HUDEP-2 (cell line): ENCODE results near the gene ANKRD33B.
A peak's percentile ranks its signal among the peaks of the same experiment; 100 is the strongest.
"Not testable (repeated sequence)": the region's sequence is repeated elsewhere in the genome, so short reads cannot be mapped to it uniquely, and the experiment has no call there.

Experiments used
- DNase-seq, 76 experiments: peaks; one replicate each; lab custom pipeline; 2025; ENCODE audit not compliant: unreplicated experiment in 76 of 76; lab: John Stamatoyannopoulos, UW

ANKRD33B gene

DNA sequence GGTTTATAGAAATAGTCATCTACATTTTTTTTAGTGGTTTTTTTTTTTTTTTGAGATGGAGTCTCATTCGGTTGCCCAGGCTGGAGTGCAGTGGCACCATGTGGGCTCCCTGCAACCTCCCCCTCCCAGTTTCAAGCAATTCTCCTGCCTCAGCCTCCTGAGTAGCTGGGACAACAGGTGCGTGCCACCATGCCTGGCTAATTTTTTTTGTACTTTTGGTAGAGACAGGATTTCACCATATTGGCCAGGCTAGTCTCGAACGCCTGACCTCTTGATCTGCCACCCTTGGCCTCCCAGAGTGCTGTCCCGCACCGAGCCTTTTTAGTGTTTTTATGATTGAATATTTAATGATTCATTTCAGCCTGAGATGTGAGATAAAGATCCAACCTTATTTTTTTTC lies 27.3 kb downstream of the ANKRD33B start:
- DNase-seq, result no peak

DNA sequence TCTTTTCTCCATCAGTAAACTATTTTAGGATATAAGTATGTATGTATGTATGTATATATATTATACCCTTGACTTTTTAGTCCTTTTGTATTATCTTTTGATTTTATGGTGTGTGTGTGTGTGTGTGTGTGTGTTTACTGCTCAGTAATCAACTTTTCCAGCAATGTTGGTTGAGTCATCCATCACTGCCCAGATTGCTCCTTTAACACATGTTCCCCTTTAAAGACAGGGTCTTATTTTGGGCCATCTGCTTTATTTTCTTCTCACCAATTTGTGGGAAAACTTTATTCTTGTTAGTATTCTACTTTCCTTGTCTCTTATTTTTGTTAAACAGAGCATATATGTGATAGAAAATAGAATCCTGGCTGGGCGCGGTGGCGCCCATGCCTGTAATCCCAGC lies 28.1 kb downstream of the ANKRD33B start:
- DNase-seq, result no peak

DNA sequence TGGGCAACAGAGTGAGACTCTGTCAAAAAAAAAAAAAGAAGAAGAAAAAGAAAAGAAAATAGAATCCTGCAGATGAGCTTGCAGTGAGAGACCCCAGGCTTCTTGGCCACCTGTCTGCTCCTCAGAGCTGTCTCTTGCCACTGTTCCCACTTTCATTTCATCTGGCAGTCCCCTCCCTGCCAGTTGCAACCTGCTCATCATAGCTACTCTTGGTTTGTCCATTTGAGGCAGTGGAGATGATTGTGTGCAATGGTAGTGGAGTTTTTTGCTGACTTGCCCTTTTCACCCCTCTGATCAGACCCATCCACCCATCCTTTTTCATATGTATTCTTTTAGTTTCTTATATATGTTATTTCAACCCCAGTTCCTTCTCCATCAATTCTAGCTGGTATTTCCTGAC lies 28.7 kb downstream of the ANKRD33B start:
- DNase-seq, result no peak

DNA sequence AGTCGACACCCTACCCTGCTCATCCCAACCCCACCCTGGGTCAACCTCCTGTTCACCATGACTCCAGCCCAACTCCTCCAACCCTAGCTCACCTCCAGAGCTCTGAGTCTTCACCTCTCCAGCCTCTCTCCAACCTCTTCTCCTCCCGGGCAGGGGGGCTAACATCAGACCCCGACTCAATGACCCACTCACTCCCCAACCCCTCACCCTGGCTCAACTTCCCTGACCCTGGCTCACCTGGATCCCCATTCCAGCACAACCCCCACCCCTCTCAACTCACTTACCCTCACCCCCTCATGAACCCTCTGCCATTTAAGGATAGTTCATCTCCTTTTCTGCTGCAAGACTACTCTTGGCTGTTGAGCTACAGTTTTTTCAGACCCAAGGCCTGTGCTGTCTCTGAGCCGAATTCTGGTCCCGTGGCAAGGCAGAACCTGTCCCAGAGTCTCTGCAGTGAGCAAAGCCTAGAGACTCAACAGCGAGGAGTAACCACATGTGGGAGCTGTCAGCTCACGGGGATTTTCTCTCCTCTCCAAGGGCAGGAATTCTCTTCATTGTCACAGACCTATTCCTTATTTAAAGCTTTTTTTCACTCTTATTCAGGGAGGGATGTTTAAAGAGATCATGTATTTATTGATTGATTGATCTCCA lies 29.8 kb downstream of the ANKRD33B start:
- DNase-seq, result no peak

DNA sequence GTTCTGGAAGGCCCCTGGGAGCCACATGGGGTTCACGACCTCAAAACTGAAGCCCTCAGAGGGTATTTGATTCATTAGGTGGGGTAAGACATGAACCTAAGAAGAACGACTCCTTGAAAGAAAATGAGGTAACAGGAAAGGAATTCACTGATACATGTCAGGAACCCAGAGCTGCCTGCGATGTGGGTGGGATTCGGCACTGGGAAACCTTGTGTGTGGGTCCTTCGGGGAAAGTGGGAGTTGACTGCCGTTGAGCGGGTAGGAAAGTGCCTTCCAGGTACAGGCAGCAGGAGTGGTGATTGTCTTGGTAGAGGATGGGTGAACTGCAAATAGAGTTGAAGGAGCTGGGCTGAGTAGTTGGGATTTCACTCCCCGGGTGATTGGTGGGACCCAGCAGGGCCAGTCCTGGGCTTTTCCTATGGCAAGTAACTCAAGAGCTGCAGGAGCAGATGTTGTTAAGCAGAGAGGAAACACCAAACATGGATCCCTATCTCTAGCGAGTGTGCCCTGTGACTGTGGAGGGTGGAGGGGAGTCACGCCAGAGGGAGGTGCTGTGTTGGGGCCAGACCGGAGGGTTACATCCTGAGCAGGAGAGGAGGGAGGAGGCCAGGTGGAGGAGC lies 30.8 kb downstream of the ANKRD33B start:
- no peak for DNase-seq

DNA sequence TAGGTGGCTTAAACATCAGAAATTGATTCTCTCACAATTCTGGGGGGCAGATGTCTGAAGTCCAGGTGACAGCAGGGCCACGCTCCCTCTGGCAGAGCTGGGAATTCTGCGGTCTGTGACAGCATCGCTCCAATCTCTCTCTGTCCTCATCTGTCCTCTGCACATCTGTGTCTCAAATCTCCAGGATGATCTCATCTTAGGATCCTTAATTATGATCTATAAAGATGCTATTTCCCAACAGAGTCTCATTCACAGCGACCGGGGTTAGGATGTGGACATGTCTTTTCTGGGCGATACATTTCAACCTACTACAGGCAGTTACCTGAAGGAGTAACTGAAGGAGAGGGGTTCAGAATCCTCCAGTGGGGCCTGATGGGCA lies 31.4 kb downstream of the ANKRD33B start:
- DNase-seq, result no peak

DNA sequence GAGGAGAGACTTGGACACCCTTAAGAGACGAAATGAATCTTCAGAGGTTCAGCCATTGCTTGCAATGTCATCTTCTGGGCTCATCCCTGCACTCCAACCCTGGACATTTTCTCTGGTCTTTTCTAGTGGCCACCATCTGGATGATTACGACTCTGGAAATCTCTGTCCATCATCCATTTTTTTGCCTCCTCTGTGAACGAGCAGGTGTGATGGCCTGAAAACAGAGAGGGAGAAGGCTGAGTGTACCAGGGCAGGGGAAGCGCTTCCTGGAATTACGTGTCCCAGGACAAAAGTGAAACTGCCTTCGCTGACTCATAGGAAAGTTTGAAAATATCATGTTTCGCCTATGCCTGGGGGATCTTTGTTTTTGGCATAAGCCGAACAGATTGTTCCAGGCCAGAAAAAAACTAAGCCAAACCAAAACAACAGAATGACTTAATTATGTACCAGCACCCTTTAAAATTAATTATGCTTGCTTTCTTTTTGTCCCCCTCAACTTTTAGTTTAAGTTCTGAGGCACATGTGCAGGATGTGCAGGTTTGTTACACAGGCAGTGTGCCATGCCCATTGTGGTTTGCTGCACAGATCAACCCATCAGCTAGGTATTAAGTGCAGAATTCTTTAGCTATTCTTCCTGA lies 31.9 kb downstream of the ANKRD33B start:
- DNase-seq, result no peak

DNA sequence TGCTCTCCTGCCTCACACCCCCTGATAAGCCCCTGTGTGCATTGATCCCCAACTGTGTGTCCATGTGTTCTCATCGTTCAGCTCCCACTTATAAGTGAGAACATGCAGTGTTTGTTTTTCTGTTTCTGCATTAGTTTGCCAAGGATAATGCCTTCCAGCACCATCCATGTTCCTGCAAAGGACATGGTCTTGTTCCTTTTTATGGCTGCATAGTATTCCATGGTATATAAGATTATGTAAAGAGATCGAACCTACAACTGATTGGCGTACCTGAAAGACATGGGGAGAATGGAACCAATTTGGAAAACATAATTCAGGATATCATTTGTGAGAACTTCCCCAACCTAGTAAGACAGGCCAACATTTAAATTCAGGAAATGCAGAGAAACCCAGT lies 32.4 kb downstream of the ANKRD33B start:
- no peak for DNase-seq

DNA sequence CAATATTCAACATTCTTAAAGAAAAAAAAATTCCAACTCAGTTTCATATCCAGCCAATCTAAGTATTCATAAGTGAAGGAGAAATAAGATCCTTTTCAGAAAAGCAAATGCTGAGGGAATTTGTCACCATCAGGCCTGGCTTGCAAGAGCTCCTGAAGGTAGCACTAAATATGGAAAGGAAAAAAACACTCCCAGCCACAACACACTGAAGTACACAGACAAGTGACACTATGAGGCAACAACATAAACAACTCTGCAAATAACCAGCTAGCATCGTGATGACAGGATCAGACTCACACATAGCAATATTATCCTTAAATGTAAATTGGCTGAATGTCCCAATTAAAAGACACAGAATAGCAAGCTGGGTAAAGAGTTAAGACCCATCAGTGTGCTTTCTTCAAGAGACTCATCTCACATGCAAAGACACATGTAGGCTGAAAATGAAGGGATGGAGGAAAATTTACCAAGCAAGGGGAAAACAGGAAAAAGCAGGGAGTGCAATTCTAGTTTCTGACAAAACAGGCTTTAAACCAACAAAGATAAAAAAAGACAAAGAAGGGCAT lies 33.1 kb downstream of the ANKRD33B start:
- no peak for DNase-seq

DNA sequence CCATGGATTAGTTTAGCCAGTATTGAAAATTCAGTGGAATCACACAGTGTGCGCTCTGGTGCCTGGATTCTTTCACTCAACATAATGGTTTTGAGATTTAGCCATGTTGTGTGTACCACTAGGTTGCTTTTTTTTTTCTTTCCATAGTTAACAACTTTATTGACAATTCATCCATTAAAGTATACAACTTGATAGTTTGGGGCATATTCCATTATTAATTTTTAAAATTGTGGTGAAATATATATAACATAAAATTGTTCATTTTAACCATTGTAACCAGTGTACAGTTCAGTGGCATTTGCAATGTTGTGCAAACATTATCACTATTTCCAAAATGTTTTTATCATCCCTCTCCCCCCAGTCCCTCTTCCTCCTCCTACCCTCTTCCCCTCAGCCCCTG lies 35.2 kb downstream of the ANKRD33B start:
- DNase-seq, result no peak

DNA sequence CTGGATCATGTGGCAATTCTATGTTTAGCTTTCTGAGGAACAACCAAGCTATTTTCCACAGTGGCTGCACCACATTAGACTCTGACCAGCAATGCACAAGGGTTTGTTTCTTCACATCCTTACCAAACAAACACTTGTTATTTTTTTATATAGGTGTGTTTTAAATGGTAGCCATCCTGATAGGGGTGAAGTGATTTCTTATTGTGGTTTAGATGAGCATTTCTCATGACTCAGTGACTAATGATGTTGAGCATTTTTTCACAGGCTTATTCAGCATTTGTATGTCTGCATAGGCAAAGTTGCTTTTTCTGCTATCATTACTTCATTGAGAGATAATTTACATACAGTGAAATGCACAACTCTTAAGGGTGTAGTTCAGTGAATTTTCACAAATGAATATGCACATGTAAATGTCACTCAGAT lies 36.0 kb downstream of the ANKRD33B start:
- no peak for DNase-seq

DNA sequence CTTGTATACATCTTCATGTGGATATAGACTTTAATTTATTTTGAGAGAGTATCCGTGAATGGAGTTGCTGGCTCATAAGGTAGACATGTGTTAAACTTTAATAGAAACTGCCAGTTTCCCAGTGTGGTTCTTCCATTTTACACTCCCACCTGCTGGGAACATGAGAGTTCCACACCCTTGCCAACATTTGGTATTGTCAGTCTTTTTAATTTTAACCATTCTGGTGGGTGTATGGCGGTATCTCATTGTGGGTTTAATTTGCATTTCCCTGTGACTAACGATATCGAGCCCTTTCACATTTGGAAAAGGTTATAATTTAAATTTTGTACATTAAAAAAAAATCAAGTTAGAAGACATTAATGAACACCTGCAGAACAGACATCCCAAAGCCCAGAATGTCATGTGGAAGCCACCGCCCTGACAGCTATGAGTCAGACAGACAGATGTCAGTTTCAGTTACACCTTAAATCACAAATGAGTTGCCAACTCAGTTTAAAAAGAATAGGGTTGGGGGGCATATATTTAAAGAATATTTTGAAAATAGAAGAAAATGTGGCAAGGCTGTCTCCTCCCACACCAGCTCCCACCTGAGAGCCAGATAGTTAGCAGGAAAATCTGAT lies 36.9 kb downstream of the ANKRD33B start:
- DNase-seq, result peak in 11 of 76 experiments; percentile 2 to 38 (median 10)

DNA sequence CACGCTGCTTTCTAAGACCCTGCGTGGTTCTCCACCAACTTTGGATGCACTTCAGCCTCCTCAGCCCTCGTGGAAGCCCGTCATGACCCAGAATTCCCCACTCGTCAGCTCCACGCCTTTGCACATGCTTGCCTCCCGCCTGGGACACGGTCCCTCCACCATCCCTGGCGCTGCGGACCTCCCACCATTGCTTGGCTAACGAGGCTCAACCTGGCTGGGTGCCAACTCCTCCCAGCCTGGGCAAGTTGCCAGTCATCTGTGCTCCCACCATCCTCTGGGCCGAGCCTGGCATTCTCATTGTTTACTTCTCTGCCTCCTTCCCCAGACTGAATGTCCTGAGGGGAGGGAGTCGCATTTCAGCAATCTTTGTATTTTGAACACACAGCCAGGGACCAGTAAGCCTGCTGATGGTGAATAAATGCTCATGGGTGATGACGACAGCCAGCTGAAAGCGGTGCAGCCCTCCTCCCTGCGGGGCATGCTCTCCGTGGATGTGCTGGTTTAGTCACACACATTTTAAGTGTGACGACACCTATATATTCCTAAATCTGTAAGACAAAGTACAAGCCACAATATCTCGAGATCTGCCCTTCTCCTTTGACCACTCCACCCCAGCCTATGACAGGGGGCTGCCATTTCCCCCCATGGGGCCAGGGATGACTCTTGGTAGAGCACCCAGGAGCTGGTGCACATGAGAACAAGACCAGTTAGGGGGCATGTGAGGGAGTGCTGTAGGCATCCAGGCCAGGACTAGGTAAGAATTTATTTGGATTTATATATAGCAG lies 37.6 kb downstream of the ANKRD33B start:
- peak in 75 of 76 experiments; percentile 4 to 84 (median 68) for DNase-seq

DNA sequence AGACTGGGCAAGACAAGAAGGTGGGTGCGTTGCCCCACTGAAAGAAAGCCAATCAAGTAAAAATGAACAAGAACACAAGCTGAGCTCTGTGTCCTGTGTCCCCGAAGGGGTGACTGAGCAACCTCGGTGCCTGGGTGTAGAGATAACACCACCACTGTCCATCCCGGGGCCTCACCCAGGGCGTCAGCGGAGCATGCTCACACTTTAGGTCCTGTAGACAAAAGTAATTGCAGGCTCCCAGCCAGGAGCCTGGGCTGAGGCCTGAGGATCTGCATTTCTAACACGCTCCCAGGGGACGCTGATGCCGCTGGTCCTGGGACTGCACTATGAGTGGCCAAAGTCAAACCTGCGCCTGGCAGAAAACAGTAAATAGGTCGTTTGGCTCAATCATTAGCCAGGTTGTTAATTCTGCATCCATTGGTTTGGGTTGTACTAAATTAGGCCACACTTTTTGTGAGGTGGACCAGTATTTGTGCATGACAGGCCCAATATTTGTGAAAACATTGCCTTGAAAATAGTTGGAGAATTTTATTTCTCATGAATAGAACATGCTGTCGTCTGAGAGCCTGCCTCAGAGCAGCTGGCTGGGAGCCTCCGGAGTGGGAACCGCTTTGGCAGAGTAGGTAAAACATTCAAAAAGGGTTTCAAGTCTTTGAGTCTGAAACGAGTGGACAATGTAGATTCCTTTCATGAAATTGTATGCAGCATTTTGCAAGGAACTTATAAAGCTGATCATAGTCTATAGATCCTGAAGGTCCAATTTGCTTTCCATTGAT lies 38.3 kb downstream of the ANKRD33B start:
- DNase-seq, result peak in 75 of 76 experiments; percentile 35 to 93 (median 84)

DNA sequence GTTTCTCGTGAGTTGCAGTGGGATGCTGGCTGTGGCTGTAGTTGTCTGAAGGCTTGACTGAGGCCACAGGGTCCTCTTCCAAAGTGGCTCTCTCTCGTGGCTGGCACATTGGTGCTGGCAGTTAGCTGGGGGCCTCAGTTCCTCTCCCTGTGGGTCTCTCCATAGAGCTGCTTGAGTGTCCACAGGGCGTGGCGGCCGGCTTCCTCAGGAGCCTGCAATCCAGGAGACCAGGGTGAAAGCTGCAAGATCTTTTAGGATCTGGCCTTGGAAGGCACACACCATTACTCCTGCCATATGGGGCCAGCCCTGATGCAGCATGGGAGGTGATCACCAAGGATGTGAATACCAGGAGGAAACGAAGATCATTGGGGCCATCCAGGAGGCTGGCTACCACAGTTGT lies 41.1 kb downstream of the ANKRD33B start:
- DNase-seq, result no peak

DNA sequence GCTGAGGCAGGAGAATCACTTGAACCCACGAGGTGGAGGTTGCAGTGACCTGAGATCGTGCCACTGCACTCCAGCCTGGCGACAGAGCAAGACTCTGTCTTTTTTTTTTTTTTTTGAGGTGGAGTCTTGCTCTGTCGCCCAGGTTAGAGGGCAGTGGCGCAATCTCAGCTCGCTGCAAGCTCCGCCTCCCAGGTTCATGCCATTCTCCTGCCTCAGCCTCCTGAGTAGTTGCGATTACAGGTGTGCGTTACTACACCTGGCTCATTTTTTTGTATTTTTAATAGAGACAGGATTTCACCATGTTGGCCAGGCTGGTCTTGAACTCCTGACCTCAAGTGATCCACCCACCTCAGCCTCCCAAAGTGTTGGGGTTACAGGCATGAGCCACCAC lies 42.8 kb downstream of the ANKRD33B start:
- not testable (repeated sequence) for DNase-seq

DNA sequence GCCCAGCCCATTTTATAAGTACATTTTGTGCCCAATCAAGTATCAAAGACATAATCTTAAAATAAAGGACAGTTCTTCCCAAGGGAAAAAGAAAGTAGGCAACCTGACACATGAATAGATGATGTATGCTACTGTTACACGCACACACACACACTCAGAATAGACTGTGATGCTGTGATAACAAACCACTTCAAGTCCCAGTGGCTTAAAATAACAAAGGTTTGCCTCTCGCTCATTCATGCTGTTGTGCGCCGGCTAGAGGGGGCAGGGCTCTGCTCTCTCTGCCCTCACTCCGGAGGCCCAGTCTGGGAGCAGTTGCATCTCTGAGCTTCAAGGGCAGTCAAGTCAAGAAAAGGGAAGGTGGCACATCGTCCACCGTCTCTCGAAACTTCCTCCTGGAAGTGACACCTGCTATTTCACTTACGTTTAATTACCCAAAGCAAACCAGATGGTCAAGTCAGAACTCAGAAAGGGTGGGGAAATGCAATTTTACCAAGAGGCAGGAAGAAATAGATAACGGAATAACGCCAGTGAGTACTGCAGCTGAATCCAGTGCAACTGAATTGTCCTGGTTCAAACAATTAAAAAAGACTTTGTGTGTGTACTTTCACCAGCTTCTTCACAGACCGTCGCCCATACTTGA lies 43.3 kb downstream of the ANKRD33B start:
- peak in 73 of 76 experiments; percentile 3 to 80 (median 49) for DNase-seq

DNA sequence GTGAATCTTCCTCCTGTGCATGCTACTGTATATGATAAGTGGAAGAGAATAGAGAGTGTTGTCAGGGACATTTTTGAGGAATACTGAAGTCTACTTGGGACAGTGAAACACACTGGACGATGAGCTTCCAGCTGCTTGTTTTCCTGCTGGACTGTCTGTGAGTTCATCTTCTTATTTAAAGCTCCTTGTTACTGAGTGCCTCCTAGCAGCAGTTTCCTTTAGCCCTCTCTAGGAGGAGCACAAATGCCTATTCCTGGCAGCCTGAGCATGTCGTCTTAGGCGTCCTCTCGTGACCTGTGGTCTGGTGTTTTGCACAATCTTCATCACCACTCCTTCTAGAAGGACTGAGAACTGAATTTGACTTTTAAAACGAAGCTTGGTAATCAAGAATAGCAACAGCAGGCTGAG lies 43.8 kb downstream of the ANKRD33B start:
- peak in 62 of 76 experiments; percentile 3 to 63 (median 33) for DNase-seq

DNA sequence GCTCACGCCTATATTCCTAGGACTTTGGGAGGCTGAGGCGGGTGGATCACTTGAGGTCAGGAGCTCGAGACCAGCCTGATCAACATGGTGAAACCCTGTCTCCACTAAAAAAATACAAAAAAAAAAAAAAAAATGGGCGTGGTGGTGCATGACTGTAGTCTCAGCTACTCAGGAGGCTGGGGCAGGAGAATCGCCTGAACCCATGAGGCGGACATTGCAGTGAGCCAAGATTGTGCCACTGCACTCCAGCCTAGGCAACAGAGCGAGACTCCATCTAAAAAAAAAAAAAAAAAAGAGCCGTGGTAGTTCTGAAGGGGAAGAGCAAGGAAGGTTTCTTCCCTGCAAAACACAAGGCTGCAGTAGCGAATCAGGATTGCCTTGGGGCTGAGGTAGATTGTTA lies 44.2 kb downstream of the ANKRD33B start:
- peak in 4 of 76 experiments; percentile 22 to 59 (median 47) for DNase-seq
